HG03025 (cell line): ENCODE data around the gene RAPGEF3.

ENCODE experiments used
- ATAC-seq: cut with Tn5 transposase; IDR thresholded peaks from one replicate; pipeline ENCODE4 v1.9.1; 2021; ENCODE audit warnings: mild to moderate bottlenecking, moderate library complexity; ENCODE audit not compliant: unreplicated experiment, low FRiP score

Gene RAPGEF3

DNA sequence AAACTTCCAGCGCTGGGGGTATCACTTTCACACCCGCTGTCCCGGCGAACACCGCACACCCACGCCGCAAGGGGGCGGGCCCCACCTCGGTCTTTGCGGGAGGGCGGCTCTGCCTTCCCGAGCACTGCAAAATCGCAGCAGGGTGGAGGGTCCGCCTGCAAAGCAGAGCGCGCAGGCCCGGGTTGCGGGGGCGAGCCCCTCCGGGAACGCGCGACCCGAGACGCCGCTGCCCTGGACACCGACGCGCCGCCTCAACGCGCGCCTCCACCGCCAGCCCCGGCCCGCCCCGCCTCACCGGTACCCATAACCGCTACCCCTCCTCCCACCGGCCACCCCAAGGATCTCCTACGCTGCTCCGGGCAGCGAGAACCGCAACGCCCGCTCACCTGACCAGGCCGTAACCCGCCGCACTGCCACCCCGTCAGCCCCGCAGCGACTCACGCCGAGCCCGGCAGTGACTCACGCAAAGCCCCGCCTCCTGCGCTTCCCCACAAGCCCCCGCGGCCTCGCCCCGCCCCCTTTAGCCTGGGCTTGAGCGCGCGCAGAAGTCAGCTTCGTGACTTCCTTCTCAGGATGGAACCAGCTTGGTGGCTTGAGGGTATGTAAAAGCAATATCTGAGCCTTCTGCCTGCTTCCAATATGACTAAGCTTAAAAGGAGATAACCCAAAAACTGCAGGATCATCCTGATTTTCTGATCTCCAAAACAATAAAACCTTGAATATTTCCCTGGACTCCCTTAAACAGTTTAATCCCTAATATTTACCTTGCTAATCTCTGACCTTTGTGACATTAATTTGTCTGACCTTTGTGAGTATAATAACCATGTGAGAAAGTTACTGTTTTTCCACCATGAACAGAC lies 52.9 kb downstream of the RAPGEF3 start, which contains the start of gene RPAP3:
Gene RPAP3 (minus strand): TSS at position 465 of the 860 bp plus-strand sequence. CDS start 3,190 bp downstream, outside the sequence.
- peak; percentile 76 for ATAC-seq

DNA sequence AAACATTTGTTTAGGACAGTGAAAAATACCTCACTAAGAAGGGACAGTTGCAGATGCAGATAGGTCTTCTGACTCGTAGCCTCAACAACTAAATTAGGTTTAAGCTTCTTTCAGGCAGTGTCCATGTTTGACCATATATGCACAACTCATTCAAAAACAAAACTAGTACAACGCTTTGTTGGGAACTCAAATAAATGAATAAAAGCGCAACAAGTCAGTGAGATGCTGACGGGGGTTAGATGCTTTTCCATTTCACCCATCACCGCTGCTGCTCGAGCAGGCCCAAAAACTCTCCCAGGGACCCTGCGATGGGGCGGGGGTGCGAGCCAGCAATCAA lies 53.5 kb downstream of the RAPGEF3 start:
- ATAC-seq = no peak

DNA sequence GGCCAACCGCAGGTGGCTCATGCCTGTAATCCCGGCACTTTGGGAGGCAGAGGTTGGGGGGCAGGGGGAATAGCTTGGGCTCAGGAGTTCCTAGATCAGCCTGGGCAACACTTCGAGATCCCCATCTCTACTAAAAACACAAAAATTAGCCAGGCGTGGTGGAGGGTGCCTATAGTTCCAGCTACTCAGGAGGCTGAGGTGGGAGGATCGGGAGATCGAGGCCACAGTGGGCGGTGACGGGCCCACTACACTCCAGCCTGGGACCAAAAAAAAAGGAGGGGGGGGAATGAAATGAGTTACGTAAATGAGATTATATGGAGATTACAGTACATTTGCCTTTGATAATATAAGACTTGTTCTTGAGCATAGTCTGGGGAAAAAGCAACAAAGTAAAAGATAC lies 54.0 kb downstream of the RAPGEF3 start:
- ATAC-seq = no peak

DNA sequence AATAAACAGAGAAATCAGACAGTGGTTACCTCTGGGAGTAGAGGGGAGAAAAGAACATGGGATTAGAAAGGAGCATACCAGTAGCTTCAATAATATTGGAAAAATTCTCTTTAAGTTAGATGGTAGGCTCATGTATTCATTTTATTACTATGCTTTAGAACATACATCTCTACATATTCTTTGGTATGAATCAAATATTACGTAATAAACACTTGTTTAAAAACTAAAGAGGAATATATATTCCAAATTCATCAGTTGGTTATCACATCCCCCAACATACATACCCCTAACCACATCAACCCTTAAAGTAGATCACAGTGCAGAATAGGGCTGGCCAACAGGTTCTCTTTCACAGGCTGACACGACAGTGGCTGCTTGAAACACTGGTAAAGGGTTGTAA lies 58.4 kb downstream of the RAPGEF3 start:
- ATAC-seq = no peak

DNA sequence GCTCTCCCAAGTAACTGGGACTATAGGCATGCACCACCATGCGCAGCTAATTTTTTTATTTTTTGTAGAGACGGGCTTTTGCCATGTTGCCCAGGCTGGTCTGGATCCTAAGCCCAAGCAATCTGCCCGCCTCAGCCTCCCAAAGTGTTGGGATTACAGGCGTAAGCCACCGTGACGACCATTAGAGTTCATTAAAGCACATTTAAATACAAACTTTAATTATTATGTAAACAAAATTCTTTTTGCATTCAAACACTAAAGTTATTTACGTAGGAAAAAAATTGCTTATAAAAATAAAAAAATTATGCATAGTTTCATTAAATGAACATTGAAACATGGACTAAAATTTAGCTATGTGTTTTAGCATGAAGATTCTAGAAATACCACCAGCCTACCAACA lies 60.0 kb downstream of the RAPGEF3 start:
- ATAC-seq = no peak

DNA sequence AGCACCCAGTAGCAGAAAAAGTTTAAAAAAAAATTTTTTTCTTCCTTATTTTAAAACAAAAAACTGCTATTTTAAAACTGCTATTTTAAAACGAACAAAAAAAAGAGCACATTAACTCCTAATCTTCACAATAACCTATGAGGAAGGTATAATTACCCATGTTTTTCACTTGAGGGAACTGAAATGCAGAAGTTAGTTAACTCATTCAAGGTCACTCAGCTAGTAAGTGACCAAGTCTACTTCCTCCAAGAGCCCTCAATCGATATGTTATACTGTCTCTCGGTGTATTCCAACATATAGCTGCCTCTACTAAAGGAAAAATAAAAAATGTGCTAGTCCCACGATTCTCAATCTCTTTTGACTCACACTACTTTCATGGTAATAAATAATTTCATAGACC lies 60.6 kb downstream of the RAPGEF3 start:
- ATAC-seq = no peak

DNA sequence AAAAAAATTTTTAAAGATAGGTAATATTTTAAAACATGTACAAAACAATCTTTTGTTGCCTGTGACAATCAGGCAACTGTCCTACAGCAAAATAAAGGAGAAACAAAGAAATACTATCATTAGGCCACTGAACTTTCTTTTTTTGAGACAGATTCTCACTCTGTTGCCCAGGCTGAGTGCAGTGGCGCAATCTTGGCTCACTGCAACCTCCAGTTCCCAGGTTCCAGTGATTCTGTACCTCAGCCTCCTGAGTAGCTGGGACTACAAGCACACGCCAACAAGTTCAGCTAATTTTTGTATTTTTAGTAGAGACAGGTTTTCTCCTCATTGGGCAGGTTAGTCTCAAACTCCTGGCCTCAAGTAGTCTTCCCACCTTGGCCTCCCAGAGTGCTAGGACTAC lies 69.5 kb downstream of the RAPGEF3 start:
- no peak for ATAC-seq

DNA sequence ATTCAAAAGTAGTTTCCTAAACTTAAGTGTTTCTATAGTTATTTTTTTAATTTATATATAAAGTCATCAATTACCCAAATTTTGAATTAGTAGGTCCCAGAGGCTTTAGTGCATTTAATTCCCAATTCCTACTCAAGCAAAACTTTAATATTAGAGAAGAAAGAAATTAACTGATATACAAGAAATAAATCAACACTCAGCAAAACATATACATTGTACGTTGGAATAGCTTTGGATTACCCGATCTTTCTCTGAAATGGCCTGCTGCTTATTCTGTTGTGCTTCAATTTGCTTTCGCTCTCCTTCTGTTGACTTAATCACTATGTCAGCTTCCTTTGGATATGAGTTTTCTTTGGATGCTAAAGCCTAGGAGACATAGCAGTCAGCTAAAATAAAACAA lies 71.0 kb downstream of the RAPGEF3 start:
- ATAC-seq = no peak

DNA sequence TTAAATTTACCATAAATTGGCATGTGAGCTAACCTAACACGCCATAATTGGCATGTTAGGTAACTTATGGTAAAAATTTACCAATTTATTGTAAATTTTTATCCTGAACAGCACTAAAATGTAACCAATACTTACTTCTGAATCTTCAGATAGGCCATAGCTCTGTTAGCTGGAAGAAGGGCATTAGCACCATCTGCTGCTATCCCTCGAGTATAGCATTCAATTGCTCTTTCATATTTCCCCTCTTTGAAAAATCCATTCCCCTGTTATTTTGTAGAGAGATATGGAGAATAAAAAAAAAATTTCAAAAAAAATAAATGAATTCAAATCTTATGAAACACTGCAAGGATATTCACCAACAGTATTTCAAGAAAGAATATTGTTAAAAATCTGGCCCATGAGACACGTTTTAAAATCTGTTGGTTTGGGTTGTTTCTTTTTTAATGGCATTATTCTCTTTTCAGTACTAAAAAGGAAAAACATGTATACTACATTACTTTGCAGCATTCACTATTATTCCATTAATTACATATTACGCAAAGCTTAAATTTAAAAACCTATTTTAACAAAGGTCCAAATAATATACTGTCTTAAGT lies 71.9 kb downstream of the RAPGEF3 start:
- ATAC-seq = no peak
